ENCODE measurements around the gene STX3. TPM values are rescaled to one million over a fixed set of nuclear protein-coding genes. Genes with fewer than 3 reads are reported as not detected.

The STX3 gene
- total and polyA plus RNA-seq, 2 of the 8 experiments (the other 6 are each of a cell fraction or from before 2014, with no cell fraction given): 50.5 to 56.1 TPM

- Histone ChIP-seq H3K9ac (replicated peaks in 1 of 4; ENCODE audit: extremely low read depth in 1 of 4, low read depth in 3 of 4, low read length in 3 of 4) (no peak overlapping the region), H3K4ac (replicated peaks; ENCODE audit: insufficient read length, low read depth, low read length) (no peak overlapping the region), H4K5ac (ENCODE audit: insufficient read length, low read depth, low read length) (no peak overlapping the region), H3K36me3 (ENCODE audit: control insufficient read depth in 2 of 4, insufficient read depth in 4 of 4, low read length in 3 of 4) (no peaks in the 10 kb centered on the region), H2BK120ac (replicated peaks; ENCODE audit: low read depth, low read length) (no peak overlapping the region), H3K4me3 (ENCODE audit: extremely low read depth in 1 of 4, insufficient read depth in 2 of 4, low read depth in 3 of 4, low read length in 4 of 4) (no peak overlapping the region), H3K18ac (ENCODE audit: extremely low read depth, low read length) (no peak overlapping the region), H3K4me1 (replicated peaks in 1 of 4; ENCODE audit: control insufficient read depth in 3 of 4, insufficient read depth in 4 of 4, low read length in 3 of 4) (peaks cover 6 to 13% (median 9%) of the 10 kb centered on the region in 4 experiments; a peak in 6 of 7 replicates), H3K79me2 (ENCODE audit: control insufficient read depth in 1 of 2, insufficient read depth in 2 of 2, low read length in 2 of 2) (no peaks in the 10 kb centered on the region), H3K56ac (replicated peaks; ENCODE audit: insufficient read length, low read depth, low read length) (no peak overlapping the region), H4K20me1 (replicated peaks in 1 of 2; ENCODE audit: control insufficient read depth in 1 of 2, insufficient read depth in 2 of 2, low read length in 2 of 2) (no peaks in the 10 kb centered on the region), H2BK5ac (ENCODE audit: low read depth, low read length) (no peak overlapping the region), H3K27ac (ENCODE audit: low read depth, low read length) (no peak overlapping the region), H3K79me1 (ENCODE audit: low read depth, low read length) (no peaks in the 10 kb centered on the region), H3K14ac (ENCODE audit: insufficient read length) (no peak overlapping the region), H2BK12ac (ENCODE audit: low read depth, low read length) (0 out of 2 replicates have a peak overlapping the region, but pooled peaks have one; percentile 0), H4K91ac (replicated peaks; ENCODE audit: insufficient read length, low read length) (no peak overlapping the region), H2AK5ac (ENCODE audit: low read depth, low read length) (no peak overlapping the region), H2BK20ac (ENCODE audit: low read length) (peak overlapping the region; percentile 24; the same call in 1 of the 2 replicates), H3K23ac (ENCODE audit: insufficient read length) (no peak overlapping the region), H3K27me3 (replicated peaks in 1 of 4; ENCODE audit: control insufficient read depth in 3 of 4, extremely low read depth in 1 of 4, insufficient read depth in 3 of 4, low read length in 3 of 4) (no peaks in the 10 kb centered on the region), H2BK15ac (ENCODE audit: low read length) (no peak overlapping the region), H2AFZ (ENCODE audit: low read length) (no peak overlapping the region), H3K4me2 (ENCODE audit: insufficient read depth in 1 of 2, low read depth in 2 of 2, low read length in 2 of 2) (no peak overlapping the region), H4K8ac (ENCODE audit: extremely low read depth, insufficient read depth, low read length) (no peak overlapping the region), H3K23me2 (ENCODE audit: low read depth, low read length) (no peaks in the 10 kb centered on the region; the same call in 1 of the 2 replicates), H3K9me3 (ENCODE audit: insufficient read depth in 2 of 2, low read depth in 1 of 2, low read length in 1 of 2) (no peaks in the 10 kb centered on the region)
- DNase-seq (ENCODE audit: low read depth in 1 of 2, low spot score in 2 of 2) (no peak), FAIRE-seq (no peak)
- WGBS, 2 experiments (ENCODE audit: extremely low coverage in 1 of 2, insufficient coverage in 1 of 2, insufficient read length in 1 of 2, insufficient replicate concordance in 2 of 2, low coverage in 1 of 2, low lambda C conversion rate in 2 of 2, missing lambda C conversion rate in 1 of 2): 84% methylated on average over 4 of the region's 4 CpGs; no CpG with 5 or more reads in 1 of the 2 experiments
- ChIA-PET CTCF (ENCODE audit: partially characterized antibody) (interaction anchor here (1.5 kb wide), 1 partner anchor 100 kb away, joined by 4 read pairs; no protein-coding TSS in a partner anchor), POLR2A (ENCODE audit: partially characterized antibody) (no interaction called here)
- TF ChIP-seq TAF7 (optimal IDR thresholded peaks at IDR 0.05; ENCODE audit: borderline replicate concordance, low read depth, low read length) (no peak), SRF (IDR thresholded peaks at IDR 0.05; ENCODE audit: low read depth, low read length) (no peak), E2F6 (IDR thresholded peaks at IDR 0.05) (no peak), BACH1 (IDR thresholded peaks at IDR 0.05; ENCODE audit: low read length) (no peak), CHD1 (IDR thresholded peaks at IDR 0.05; ENCODE audit: low read depth, low read length) (no peak), SIX5 (IDR thresholded peaks at IDR 0.05; ENCODE audit: low read depth, low read length) (no peak), CTBP2 (IDR thresholded peaks at IDR 0.05; ENCODE audit: borderline replicate concordance, insufficient read depth, insufficient read length, low read length) (no peak), CBX8 (IDR thresholded peaks at IDR 0.05; ENCODE audit: borderline replicate concordance, low read depth, low read length) (no peak), SUZ12 (IDR thresholded peaks at IDR 0.05; ENCODE audit: low read length) (no peak), ATF3 (IDR thresholded peaks at IDR 0.05; ENCODE audit: insufficient read depth, low read depth, low read length) (no peak), SAP30 (IDR thresholded peaks at IDR 0.05; ENCODE audit: insufficient read depth, insufficient replicate concordance, low read length) (no peak), SIRT6 (IDR thresholded peaks at IDR 0.05; ENCODE audit: low read length) (no peak)
These were observed 63.4 kb downstream of the STX3 start for GRCh38 chr11:59818572-59818971.

All from H1 (cell line).